Activated gamma-delta T cell treated with Interleukin-2 at 50 U/mL for 16 hours (primary cell): ENCODE data around the gene C1QTNF2.

Experiments used
- DNase-seq: peaks from one replicate; pipeline ENCODE4 v3.0.0-alpha.2; 2020

Gene C1QTNF2

DNA sequence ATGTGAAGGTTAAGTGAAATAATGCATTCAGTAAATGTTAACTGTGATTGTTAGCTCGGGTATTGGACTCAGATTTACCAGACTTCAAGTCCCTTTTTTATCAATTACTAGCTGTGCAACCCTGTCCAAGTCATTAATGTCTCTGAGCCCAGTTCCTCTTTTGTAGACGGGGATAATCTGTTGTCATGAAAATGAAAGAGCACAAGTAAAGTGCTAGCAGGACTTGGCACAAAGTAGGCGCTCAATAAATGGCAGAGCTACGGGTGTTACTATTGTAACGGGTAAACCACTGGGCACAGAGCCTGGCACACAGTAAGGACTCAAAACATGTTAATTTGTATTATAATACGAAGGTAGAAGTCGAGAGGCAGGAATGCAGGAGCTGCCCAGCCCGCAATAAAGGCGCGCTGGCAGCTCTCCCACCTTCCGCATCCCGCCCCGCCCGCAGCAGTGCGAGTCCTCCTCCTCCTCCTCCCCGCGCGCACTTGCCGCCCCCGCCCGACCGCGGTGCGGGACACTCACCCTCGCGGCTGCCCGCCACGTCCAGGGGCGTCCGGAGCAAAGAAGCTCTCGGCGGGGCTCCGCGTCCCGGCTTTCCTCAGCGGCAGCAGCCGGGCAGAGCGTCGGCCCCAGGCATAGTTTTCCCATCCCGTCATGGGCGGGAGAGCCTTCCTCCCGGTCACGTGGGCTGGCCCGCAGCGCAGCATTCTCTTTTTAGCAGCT, at the start of gene C1QTNF2:
Gene C1QTNF2, minus strand, starts transcription at position 637 of the 723 bp plus-strand sequence. CDS start 15,615 bp downstream, outside the sequence.
- no peak for DNase-seq

- DNase-seq = no peak
Measured at GRCh38 chr5:160420331-160420610, 49.8 kb upstream of the C1QTNF2 start.

DNA sequence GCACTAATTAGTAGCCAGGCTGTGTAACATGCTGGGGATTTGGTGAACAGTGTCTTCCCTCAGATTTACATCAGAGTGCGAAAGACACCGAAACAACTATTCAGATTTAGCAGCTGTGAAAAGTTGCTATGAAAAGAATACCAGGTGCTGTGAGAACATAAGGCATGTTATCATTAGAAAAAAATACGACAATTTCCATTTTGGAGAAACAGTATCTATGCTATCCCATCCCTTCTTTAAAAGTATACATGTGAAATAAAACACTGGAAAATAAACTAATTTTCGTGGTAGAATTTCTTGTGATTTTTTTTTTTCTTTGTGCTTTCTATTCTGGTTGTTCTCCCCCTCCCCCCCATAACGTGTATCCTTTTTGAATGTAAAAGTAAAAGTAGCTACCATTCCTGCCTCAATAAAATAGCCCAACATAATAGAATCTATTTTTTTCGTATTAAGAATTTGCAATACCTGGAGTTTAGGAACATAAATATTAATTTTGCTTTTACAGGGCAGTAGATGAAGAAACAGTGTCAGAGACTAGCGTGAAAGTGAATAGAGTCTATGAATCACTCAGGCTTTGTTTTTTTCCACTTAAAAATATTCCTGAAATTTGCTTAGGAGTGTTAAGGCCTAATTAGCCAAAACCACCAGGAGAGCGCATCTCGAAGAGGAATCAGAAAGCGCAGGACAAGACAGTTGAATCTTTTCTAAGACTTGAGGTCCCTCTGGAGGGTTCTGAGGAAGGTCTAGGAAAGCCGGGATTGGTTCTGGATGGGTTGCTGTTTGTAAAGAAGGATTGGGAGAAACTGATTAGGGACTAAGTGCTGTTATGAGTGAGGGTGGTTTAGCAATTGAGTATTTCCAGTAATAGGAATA, 49.3 kb upstream of the C1QTNF2 start:
- no peak for DNase-seq

DNA sequence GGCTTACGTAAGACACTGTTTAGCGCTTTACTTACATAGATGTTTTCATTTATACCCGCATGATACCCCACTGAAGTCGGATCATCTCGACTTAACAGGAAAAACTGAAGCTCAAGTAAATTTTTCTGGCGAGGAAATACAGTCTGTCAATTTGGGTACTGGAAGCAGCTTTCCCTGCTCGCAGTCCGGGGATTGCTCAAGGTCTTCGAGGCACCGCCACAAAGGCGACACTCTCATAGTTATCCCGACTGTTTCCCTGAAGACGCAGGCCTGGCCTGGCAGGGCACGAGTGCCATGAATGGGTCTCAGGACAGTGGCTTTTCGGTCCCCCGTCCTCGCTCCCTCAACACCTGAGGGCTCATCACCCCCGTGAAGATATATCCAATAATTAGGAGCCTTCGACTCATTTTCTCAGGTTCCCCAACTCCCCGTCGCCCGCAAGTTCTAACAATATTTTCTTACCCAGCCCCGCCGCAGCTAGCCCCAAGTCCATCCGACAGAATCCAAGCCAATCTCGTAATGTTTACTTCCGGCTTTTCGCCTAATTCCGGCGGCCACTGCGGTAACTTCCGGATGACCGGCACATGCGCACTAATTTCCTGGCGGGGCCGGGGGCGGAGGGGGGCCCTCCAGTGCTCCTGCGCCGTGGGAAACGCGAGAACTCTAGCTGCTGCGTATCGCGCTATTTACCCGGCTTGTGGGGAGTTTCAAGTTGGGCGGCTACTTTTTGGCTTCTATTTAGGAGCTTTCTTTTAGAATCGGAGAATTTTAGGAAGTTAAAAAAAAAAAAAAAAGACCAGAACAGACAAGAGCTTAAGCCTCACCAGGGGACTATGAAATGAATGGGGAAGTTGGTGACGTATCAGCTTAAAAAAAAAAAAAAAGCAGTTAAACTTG, 48.4 kb upstream of the C1QTNF2 start, which contains the start of gene SLU7:
Gene SLU7, minus strand, starts transcription at position 521 of the 897 bp plus-strand sequence. CDS start 3,787 bp downstream, outside the sequence.
- peak; percentile 93 for DNase-seq

GRCh38 chr5:160399402-160400353, 29.3 kb upstream of the C1QTNF2 start, which contains the start of gene FAM200C:
Gene FAM200C (minus strand): TSS chr5:160400054. CDS start chr5:160395490, 4,564 bp downstream.
- DNase-seq = peak; percentile 51

GRCh38 chr5:160398806-160399205, 28.4 kb upstream of the C1QTNF2 start:
- no peak for DNase-seq

GRCh38 chr5:160397492-160397891, 27.1 kb upstream of the C1QTNF2 start:
- no peak for DNase-seq

DNA sequence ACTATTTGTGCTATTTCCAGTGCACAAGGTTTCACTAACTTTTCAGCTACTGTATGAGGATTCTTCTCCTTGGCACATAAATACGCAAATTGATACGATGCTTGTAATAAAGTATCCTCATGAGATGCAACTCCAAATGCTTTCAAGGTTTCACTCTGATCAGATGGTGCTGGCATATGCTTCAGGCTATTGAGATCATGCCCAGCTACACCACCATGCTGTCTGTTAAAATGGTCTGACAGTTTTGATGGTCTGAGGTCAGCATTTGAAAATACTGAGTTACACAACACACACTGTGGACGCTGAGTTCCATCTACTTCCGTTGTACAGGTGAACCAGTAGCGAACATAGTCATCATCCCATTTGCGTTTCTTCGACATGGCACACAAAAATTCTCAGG, 24.7 kb upstream of the C1QTNF2 start:
- no peak for DNase-seq

GRCh38 chr5:160390787-160391696, 20.6 kb upstream of the C1QTNF2 start:
- no peak for DNase-seq

- DNase-seq = no peak
Measured at GRCh38 chr5:160387445-160387844, 17.0 kb upstream of the C1QTNF2 start.

DNA sequence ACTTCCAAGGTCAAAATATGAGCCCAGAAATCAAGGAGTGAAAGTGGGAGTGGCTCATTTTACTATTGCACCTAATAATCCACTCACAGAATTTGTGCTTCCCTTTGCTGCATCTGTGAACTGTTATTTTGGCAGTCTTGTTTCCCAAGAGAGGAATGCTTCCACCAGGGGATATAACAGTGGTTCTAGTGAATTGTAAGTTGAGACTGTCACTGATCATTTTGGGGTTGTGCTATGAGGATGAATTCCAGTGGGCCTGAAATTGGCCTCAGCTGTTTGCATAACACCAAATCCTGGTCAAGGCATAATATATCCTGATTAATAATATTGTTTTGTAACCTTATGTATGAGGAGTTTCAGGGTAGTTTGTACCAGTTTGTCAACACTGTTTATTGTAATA, 15.1 kb upstream of the C1QTNF2 start:
- no peak for DNase-seq

GRCh38 chr5:160384681-160385080, 14.3 kb upstream of the C1QTNF2 start:
- no peak for DNase-seq

DNA sequence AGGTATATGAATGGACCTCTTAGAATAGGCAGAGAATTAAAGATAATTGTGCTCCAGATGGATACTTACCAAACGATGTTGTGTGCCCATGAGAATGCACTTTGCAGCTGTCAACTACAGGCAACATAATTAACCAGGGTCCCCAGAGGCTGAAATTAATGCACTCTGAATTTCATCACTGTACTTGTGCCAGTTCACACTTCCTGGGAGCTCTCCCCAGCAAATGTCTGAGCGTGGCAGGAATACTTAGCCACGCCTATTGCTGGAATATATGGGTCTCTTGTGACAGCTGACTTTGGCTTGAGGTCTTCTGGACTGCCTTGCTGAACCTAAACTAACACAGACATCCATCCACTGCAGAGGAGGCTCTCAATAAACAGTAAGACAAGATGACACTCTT, 11.9 kb upstream of the C1QTNF2 start:
- no peak for DNase-seq

DNA sequence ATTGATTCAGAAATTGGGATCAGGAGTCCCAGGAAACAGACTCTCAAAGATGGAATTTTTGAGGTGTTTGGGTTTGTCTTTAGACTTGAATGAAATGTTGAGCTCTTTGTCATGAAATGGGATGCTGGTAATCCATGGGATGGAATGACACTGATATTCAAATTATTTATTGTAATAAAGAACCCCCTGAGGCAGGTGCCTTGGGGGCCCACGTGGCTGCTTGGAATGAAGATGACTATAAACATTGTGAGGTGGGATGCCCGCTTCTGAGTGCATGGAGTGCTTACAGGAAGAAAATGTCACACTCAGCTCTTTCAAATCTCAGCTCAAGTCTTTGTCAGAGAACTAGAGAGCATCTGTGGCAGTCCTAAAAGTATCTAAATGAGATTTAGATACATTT, 9.6 kb upstream of the C1QTNF2 start:
- no peak for DNase-seq

DNA sequence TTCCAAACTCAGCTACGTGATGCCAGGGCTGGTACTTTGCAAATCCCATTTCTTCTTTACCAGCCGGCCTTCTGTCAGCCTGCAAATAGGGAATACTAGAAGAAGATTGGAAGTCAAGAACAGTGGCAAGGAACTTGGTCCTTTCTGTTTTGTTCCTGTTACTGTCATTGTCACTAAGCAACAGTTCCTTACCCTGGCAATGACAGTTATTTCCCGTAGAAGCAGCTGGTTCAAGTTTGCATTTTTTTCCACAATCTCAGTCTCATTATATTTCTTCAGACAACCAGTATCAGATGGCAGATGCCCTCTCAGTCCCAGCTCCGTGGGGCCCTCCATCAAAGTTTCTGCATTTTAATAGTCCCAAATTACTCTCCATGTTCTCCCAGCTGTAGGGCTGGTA, 9.1 kb upstream of the C1QTNF2 start:
- DNase-seq = no peak

GRCh38 chr5:160378330-160378729, 7.9 kb upstream of the C1QTNF2 start:
- no peak for DNase-seq

GRCh38 chr5:160377651-160378050, 7.2 kb upstream of the C1QTNF2 start:
- no peak for DNase-seq

- no peak for DNase-seq
Measured at GRCh38 chr5:160376416-160376815, 6.0 kb upstream of the C1QTNF2 start.

DNA sequence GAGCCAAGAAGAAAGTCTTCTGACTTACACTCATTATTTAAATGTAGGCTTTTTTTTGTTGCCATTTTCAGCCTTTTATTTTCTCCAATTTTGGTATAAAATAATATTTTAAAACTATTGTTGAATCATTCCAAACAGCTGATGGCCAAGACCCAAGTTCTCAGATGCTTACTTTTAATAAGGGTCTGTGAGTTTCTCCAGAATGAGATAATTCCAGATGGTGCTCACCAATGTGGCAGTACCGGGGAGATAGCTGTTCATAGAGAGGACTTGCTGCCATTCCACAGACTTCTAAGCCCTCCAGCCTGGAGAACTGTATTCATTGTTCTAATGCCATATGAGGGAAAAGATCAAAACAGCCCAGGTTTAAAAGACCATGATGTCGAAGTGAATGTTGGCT, 5.3 kb upstream of the C1QTNF2 start:
- no peak for DNase-seq

- no peak for DNase-seq
Measured at GRCh38 chr5:160375166-160375565, 4.7 kb upstream of the C1QTNF2 start.

GRCh38 chr5:160371294-160371693, 868 bp upstream of the C1QTNF2 start:
- no peak for DNase-seq
